AG04449 (cell line): Measurements from ENCODE around the gene FIBCD1.

ENCODE experiments used
- CTCF ChIA-PET: fragments of 350-600 bp; formaldehyde crosslinking; extraction: SDS; loops from one replicate; lab custom pipeline; 2021; ENCODE audit warnings: antibody characterized with exemption; lab: Yijun Ruan, JAX
- POLR2A ChIA-PET: fragments of 400-600, 350-600 bp; formaldehyde crosslinking; extraction: SDS; loops from one replicate; lab custom pipeline; 2020; ENCODE audit warnings: antibody characterized with exemption, inconsistent platforms; lab: Yijun Ruan, JAX
- DNase-seq: peaks from one replicate; pipeline ENCODE4 v3.0.0-alpha.2; 2010; ENCODE audit warnings: low read depth, low spot score
- H3K4me3 ChIP-seq: 2 replicates; pipeline ENCODE4 v1.5.1; 2011; ENCODE audit warnings: low read depth, mild to moderate bottlenecking, control low read depth, low read length
- CTCF ChIP-seq: IDR thresholded peaks from one replicate; pipeline ENCODE4 v1.5.1; 2011; ENCODE audit warnings: mild to moderate bottlenecking, moderate library complexity, low read length, control low read depth, inconsistent platforms; ENCODE audit not compliant: insufficient read depth; ENCODE audit errors: missing control alignments

FIBCD1 gene

GRCh38 chr9:130933114-130934046 lies 5.7 kb downstream of the FIBCD1 start:
- no peak for DNase-seq
- H3K4me3 ChIP-seq = no peak overlapping the region
- CTCF ChIA-PET = interaction anchor here (1.0 to 4.4 kb wide), 11 partner anchors 9 to 232 kb away, joined by 3 to 21 read pairs (median 4); no protein-coding TSS in a partner anchor
- POLR2A ChIA-PET = no interaction called here
- TF ChIP-seq CTCF = no peak

DNA sequence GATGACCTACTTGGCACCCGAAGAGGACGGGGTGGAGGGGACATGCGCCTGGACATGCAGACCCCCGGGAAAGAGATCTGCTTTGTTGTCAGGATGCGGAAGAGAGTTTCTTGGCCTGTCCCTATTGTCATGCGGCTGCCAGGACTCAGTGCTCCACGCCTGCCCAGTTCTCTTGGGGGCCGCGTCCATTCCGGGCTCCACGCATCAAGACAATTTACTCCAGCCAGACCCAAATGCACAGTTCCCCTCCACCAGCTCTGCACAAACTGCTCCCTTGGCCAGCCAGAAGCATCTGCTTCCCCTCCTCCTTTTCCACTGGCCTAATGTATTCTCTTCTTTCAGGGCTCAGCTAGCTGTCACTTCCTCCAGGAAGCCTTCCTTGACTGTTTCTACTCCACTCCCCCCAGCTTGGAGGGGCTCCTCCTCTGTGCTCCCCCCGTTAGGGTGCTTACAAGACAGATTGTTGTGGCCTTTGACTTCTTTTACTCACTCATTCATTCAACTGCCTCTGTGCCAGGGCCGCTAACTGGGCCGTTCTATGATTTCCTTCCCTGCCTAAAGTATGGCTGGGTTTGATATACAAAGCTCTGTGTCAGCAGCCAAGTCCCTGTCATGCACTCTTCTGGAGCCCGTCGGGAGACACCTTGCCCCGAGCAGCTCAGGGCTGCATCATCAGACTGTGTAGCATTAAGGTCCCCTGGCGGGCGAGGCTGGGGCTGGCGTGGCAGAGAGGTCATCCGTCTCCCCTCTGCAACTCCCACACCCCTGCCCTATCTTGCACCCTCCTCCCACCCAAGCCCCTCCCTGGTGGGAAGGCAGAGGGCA lies 6.6 kb downstream of the FIBCD1 start:
- TF ChIP-seq CTCF = no peak
- H3K4me3 ChIP-seq = no peak overlapping the region
- DNase-seq = no peak
- POLR2A ChIA-PET = no interaction called here
- CTCF ChIA-PET = interaction anchor here (0.8 to 4.4 kb wide), 11 partner anchors 12 to 231 kb away, joined by 3 to 21 read pairs (median 4); no protein-coding TSS in a partner anchor

DNA sequence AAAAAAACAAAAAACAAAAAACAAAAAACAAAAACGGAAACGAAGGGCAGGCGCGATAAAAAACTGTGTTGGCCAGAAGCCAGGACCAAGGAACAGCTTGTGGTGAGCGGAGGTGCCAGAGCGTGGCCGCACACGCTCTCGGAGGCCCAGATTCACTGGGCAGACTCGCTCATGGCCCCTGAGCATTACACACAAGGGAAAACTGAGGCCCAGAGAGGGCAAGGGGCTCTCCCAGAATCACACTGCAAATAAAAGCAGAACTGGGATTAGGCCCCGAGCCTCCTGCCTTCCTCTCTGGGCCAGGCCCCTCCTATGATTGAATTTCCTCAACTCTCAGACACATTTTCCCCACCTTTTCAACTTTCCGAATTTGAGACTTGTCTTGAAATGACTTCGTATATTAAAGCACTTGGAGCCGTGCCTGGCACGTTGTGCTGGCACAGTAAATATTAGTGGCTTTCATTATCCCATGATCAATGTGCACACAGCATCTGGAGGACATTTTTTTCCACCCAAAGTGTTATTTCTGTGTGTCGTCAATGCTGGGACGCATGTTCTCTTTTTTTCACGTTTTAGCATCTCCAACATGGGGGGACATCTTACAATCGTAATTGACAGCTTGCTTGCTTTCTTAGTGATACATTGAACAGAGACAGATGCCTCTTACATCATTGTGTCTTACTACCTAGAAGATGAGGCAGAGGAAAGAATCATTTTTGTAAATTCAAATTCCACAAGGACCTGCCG lies 7.4 kb downstream of the FIBCD1 start:
- no peak for TF ChIP-seq CTCF
- ChIA-PET POLR2A (no interaction called here), CTCF (interaction anchor here (1.1 to 4.4 kb wide), 3 partner anchors 65 to 230 kb away, joined by 3 to 21 read pairs (median 5); no protein-coding TSS in a partner anchor)

GRCh38 chr9:130930804-130931349 lies 8.2 kb downstream of the FIBCD1 start:
- no peak for TF ChIP-seq CTCF
- ChIA-PET POLR2A (no interaction called here), CTCF (interaction anchor here (1.1 to 1.4 kb wide), 2 partner anchors 64 to 68 kb away, joined by 3 to 5 read pairs; no protein-coding TSS in a partner anchor)
- DNase-seq = no peak
- no peak overlapping the region for H3K4me3 ChIP-seq

More for the DNA sequence above, 7.4 kb downstream of the FIBCD1 start:
- DNase-seq = no peak
- no peak overlapping the region for H3K4me3 ChIP-seq

DNA sequence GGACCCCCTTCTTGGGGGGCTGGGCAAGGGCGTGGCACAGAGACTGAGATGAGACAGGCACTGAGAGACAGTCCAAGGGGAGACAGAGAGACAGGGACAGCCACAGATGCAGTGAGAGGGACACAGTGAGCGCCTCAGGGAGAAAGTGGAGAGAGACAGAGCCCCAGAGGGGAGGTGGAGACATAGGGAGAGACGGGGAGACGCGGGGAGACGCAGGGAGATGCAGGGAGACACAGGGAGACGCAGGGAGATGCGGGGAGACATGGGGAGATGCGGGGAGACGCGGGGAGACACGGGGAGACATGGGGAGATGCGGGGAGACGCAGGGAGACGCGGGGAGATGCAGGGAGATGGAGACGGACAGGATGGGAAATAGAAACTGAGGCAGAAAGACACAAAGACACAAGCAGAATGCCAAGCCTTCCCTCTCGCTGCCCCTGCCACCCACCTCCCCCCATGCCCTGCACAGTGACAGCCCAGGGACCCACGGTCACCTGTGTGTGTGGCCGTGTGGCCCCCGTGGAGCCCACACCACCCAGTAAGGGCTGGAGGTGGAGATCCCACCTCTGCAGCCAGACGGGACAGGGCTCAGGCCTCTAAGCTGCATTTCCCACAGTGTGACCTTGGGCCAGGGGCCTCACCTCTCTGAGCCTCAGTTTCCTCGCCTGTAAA lies 8.8 kb downstream of the FIBCD1 start:
- DNase-seq = no peak
- POLR2A ChIA-PET = no interaction called here
- no peak overlapping the region for H3K4me3 ChIP-seq
- CTCF ChIA-PET = interaction anchor here (1.1 to 2.4 kb wide), 4 partner anchors 9 to 223 kb away, joined by 3 to 9 read pairs (median 4); no protein-coding TSS in a partner anchor
- no peak for TF ChIP-seq CTCF
